GM21825 (cell line): ENCODE results near the gene SIDT1.

Source experiments
- ATAC-seq: cut with Tn5 transposase; IDR thresholded peaks from one replicate; pipeline ENCODE4 v1.9.1; 2021; ENCODE audit warnings: mild to moderate bottlenecking, moderate library complexity; ENCODE audit not compliant: unreplicated experiment

Gene SIDT1

GRCh38 chr3:113677737-113678136 is 145.4 kb downstream of the SIDT1 start:
- ATAC-seq = no peak

DNA sequence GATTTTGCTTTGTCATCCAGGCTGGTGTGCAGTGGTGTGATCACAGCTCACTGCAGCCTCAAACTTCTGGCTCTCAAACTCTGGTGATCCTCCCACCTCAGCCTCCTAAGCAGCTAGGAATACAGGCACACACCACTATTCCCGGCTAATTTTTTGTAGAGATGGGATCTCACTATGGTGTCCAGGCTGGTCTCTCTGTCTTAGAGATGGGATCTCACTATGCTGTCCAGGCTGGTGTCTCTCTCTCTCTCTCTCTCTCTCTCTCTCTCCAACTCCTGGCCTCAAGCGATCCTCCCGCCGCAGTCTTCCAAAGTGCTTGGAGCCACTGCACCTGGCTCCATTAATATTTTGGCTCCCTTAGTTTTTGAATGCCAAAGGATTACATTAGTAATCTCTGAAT is 146.4 kb downstream of the SIDT1 start:
- ATAC-seq = no peak
